ENCODE data around the gene OPCML. TPM values are rescaled to one million over a fixed set of nuclear protein-coding genes. Genes with fewer than 3 reads are reported as not detected.

Gene OPCML
- total RNA-seq, 1 experiment from 2014 or later, result not detected

GRCh38 chr11:132639403-132639802 is 892.9 kb downstream of the OPCML start:
- Histone ChIP-seq H3K4me3 (ENCODE audit: low read depth, low read length) (no peak overlapping the region), H3K36me3 (ENCODE audit: control insufficient read depth, insufficient read depth, low read length) (no peaks in the 10 kb centered on the region), H3K9me3 (no peaks in the 10 kb centered on the region), H3K4me1 (no peaks in the 10 kb centered on the region), H3K27me3 (replicated peaks; ENCODE audit: control insufficient read depth, insufficient read depth, low read length) (no peaks in the 10 kb centered on the region)
- Mint-ChIP-seq H3K4me1 (ENCODE audit: low read depth, unreplicated experiment) (no peaks in the 10 kb centered on the region), H3K4me3 (ENCODE audit: unreplicated experiment) (no peak overlapping the region), H3K9me3 (ENCODE audit: unreplicated experiment) (no peaks in the 10 kb centered on the region), H3K27ac (ENCODE audit: unreplicated experiment) (no peak overlapping the region), H3K27me3 (ENCODE audit: insufficient read depth, unreplicated experiment) (peaks cover 3% of the 10 kb centered on the region), H3K36me3 (ENCODE audit: insufficient read depth, unreplicated experiment) (no peaks in the 10 kb centered on the region)
- intact Hi-C loops (cut with micrococcal nuclease; ENCODE audit: unreplicated experiment), result no loop called here
- DNase-seq, result no peak
- BruUV-seq (replicated peaks), result no TSS peak
- CTCF ChIA-PET, result no interaction called here
- POLR2A ChIA-PET, result no interaction called here
- TF ChIP-seq CTCF (IDR thresholded peaks at IDR 0.05; ENCODE audit: insufficient read depth in 1 of 2, low read depth in 1 of 2, low read length in 1 of 2, severe bottlenecking in 1 of 2, unreplicated experiment in 1 of 2), result no peak

- POLR2A ChIA-PET, result no interaction called here
- CTCF ChIA-PET, result no interaction called here
- no peaks in the 10 kb centered on the region for H3K36me3 ChIP-seq (ENCODE audit: control insufficient read depth, insufficient read depth, low read length)
- BruUV-seq (replicated peaks), result no TSS peak
- H3K4me1 ChIP-seq, result no peaks in the 10 kb centered on the region
- Mint-ChIP-seq H3K4me3 (ENCODE audit: unreplicated experiment) (no peak overlapping the region), H3K36me3 (ENCODE audit: insufficient read depth, unreplicated experiment) (no peaks in the 10 kb centered on the region), H3K27me3 (ENCODE audit: insufficient read depth, unreplicated experiment) (peaks cover under 1% of the 10 kb centered on the region), H3K4me1 (ENCODE audit: low read depth, unreplicated experiment) (no peaks in the 10 kb centered on the region), H3K27ac (ENCODE audit: unreplicated experiment) (no peak overlapping the region), H3K9me3 (ENCODE audit: unreplicated experiment) (no peaks in the 10 kb centered on the region)
- no peaks in the 10 kb centered on the region for H3K9me3 ChIP-seq
- intact Hi-C loops (cut with micrococcal nuclease; ENCODE audit: unreplicated experiment), result no loop called here
- no peak for TF ChIP-seq CTCF (IDR thresholded peaks at IDR 0.05; ENCODE audit: insufficient read depth in 1 of 2, low read depth in 1 of 2, low read length in 1 of 2, severe bottlenecking in 1 of 2, unreplicated experiment in 1 of 2)
- DNase-seq, result no peak
- H3K27me3 ChIP-seq (replicated peaks; ENCODE audit: control insufficient read depth, insufficient read depth, low read length), result no peaks in the 10 kb centered on the region
- H3K4me3 ChIP-seq (ENCODE audit: low read depth, low read length), result no peak overlapping the region
Measured at GRCh38 chr11:132638423-132638822, 893.9 kb downstream of the OPCML start.

- Histone ChIP-seq H3K27me3 (replicated peaks; ENCODE audit: control insufficient read depth, insufficient read depth, low read length) (no peaks in the 10 kb centered on the region), H3K9me3 (no peaks in the 10 kb centered on the region), H3K4me1 (no peaks in the 10 kb centered on the region), H3K4me3 (ENCODE audit: low read depth, low read length) (no peak overlapping the region), H3K36me3 (ENCODE audit: control insufficient read depth, insufficient read depth, low read length) (no peaks in the 10 kb centered on the region)
- Mint-ChIP-seq H3K4me3 (ENCODE audit: unreplicated experiment) (no peak overlapping the region), H3K27ac (ENCODE audit: unreplicated experiment) (no peak overlapping the region), H3K27me3 (ENCODE audit: insufficient read depth, unreplicated experiment) (no peaks in the 10 kb centered on the region), H3K4me1 (ENCODE audit: low read depth, unreplicated experiment) (no peaks in the 10 kb centered on the region), H3K9me3 (ENCODE audit: unreplicated experiment) (no peaks in the 10 kb centered on the region), H3K36me3 (ENCODE audit: insufficient read depth, unreplicated experiment) (no peaks in the 10 kb centered on the region)
- BruUV-seq (replicated peaks), result no TSS peak
- ChIA-PET CTCF (no interaction called here), POLR2A (no interaction called here)
- DNase-seq, result no peak
- intact Hi-C loops (cut with micrococcal nuclease; ENCODE audit: unreplicated experiment), result no loop called here
- TF ChIP-seq CTCF (IDR thresholded peaks at IDR 0.05; ENCODE audit: insufficient read depth in 1 of 2, low read depth in 1 of 2, low read length in 1 of 2, severe bottlenecking in 1 of 2, unreplicated experiment in 1 of 2), result no peak
Measured at GRCh38 chr11:132636523-132636922, 895.8 kb downstream of the OPCML start.
